Endothelial cell of umbilical vein (primary cell): Measurements from ENCODE around the gene KASH5. TPM values are rescaled to one million over a fixed set of nuclear protein-coding genes. Genes with fewer than 3 reads are reported as not detected.

Experiments
- BruUV-seq: library from RNA; stranded (reverse); fragments of 400-500 nt; replicated peaks from 2 replicates; lab custom pipeline; 2021; lab: Mats Ljungman, UMichigan
- CTCF ChIA-PET: fragments of 300-600, 350-600 bp; sonication (Branson Sonifier 250); formaldehyde crosslinking; loops from one replicate; lab custom pipeline; 2021; ENCODE audit warnings: antibody characterized with exemption, inconsistent platforms; lab: Charles Lee
- POLR2A ChIA-PET: fragments of 300-600, 350-600 bp; sonication (Branson Sonifier 250); formaldehyde crosslinking; loops from one replicate; lab custom pipeline; 2021; ENCODE audit warnings: antibody characterized with exemption, inconsistent platforms; lab: Charles Lee
- DNase-seq: peaks from one replicate; pipeline ENCODE4 v3.0.0-alpha.2; 2011; ENCODE audit warnings: low read depth, low spot score
- FAIRE-seq: peaks from 2 replicates; lab custom pipeline; 2011; peaks lifted over from hg19 to GRCh38; lab: Jason Lieb, UNC
- H2AFZ ChIP-seq: 2 replicates; pipeline ENCODE4 v1.6.0; 2012; ENCODE audit warnings: low read depth, low read length, control low read depth, inconsistent platforms
- H3K27ac ChIP-seq: 2 replicates; pipeline ENCODE4 v1.5.1; 2011; ENCODE audit warnings: low read depth, mild to moderate bottlenecking, control low read depth, low read length, moderate library complexity; ENCODE audit not compliant: insufficient read depth
- H3K27me3 ChIP-seq, 2 experiments: 2 replicates each; pipeline versions ENCODE4 v1.6.0 to v1.6.1; 2011; ENCODE audit warnings: low read length in 2 of 2, mixed read lengths in 1 of 2; ENCODE audit not compliant: control insufficient read depth in 2 of 2, insufficient read depth in 2 of 2
- H3K36me3 ChIP-seq, 2 experiments: 2 replicates in 1 of 2; 3 replicates in 1 of 2; pipeline ENCODE4 v1.5.1; 2011; ENCODE audit warnings: low read length in 2 of 2, mild to moderate bottlenecking in 1 of 2, moderate library complexity in 1 of 2; ENCODE audit not compliant: control insufficient read depth in 2 of 2, insufficient read depth in 2 of 2; ENCODE audit errors: extremely low read depth in 1 of 2
- H3K4me1 ChIP-seq: 3 replicates; pipeline ENCODE4 v1.5.1; 2011; ENCODE audit warnings: mild to moderate bottlenecking, low read length; ENCODE audit not compliant: control insufficient read depth, insufficient read depth; ENCODE audit errors: extremely low read depth
- H3K4me2 ChIP-seq: 2 replicates; pipeline ENCODE4 v1.6.1; 2011; ENCODE audit warnings: low read length, control low read depth, mixed read lengths; ENCODE audit not compliant: insufficient read depth
- H3K4me3 ChIP-seq, 3 experiments: fragments of 200-600 bp in 1 of 3; sonication (generic), shearing (Covaris generic) in 1 of 3; replicated peaks in 1 of 3; 2 replicates each; pipeline ENCODE4 v1.5.1; 2011 to 2016; ENCODE audit warnings: control low read depth in 3 of 3, low read length in 3 of 3, mild to moderate bottlenecking in 2 of 3, inconsistent platforms in 1 of 3, low read depth in 1 of 3, moderate library complexity in 1 of 3; ENCODE audit not compliant: insufficient read depth in 1 of 3
- H3K79me2 ChIP-seq: 2 replicates; pipeline ENCODE4 v1.6.0; 2012; ENCODE audit warnings: low read length, inconsistent platforms; ENCODE audit not compliant: control insufficient read depth, insufficient read depth
- H3K9ac ChIP-seq: replicated peaks from 2 replicates; pipeline ENCODE3; 2011; ENCODE audit warnings: low read length, control low read depth; ENCODE audit not compliant: insufficient read depth; ENCODE audit errors: extremely low read depth
- H3K9me1 ChIP-seq: replicated peaks from 3 replicates; pipeline ENCODE4 v1.6.0; 2011; ENCODE audit warnings: mild to moderate bottlenecking, low read length; ENCODE audit not compliant: control insufficient read depth, insufficient read depth; ENCODE audit errors: extremely low read depth
- H3K9me3 ChIP-seq: replicated peaks from 2 replicates; pipeline ENCODE4 v1.5.1; 2012; ENCODE audit warnings: low read length, inconsistent platforms; ENCODE audit not compliant: control insufficient read depth, insufficient read depth
- H4K20me1 ChIP-seq: replicated peaks from 2 replicates; pipeline ENCODE3; 2011; ENCODE audit warnings: mild to moderate bottlenecking, low read length; ENCODE audit not compliant: control insufficient read depth, insufficient read depth; ENCODE audit errors: extremely low read depth
- CTCF ChIP-seq, 2 donors: IDR thresholded peaks; 1 replicate in 1 of 2; 2 replicates in 1 of 2; pipeline ENCODE4 v1.5.1; 2011; ENCODE audit warnings: low read length in 2 of 2, mild to moderate bottlenecking in 2 of 2, moderate library complexity in 2 of 2, control low read depth in 1 of 2, inconsistent platforms in 1 of 2, low read depth in 1 of 2; ENCODE audit not compliant: insufficient read depth in 1 of 2; ENCODE audit errors: extremely low read depth in 1 of 2
- EZH2 ChIP-seq: IDR thresholded peaks from 2 replicates; pipeline ENCODE4 v1.6.1; 2012; ENCODE audit warnings: borderline replicate concordance, low read depth, mild to moderate bottlenecking, moderate library complexity, low read length, inconsistent platforms; ENCODE audit not compliant: severe bottlenecking
- MYC ChIP-seq: IDR thresholded peaks from one replicate; pipeline ENCODE4 v1.6.1; 2011; ENCODE audit warnings: mild to moderate bottlenecking, low read depth, low read length
- POLR2A ChIP-seq: IDR thresholded peaks from 2 replicates; pipeline ENCODE4 v1.6.1; 2012; ENCODE audit warnings: low read depth, mild to moderate bottlenecking, control low read depth, low read length
- POLR2AphosphoS5 ChIP-seq: IDR thresholded peaks from 2 replicates; pipeline ENCODE4 v1.6.1; 2012; ENCODE audit warnings: low read depth, mild to moderate bottlenecking, control low read depth, low read length, moderate library complexity; ENCODE audit not compliant: insufficient read depth
- dilution Hi-C: fragments of 300-500 bp; cut with MboI; formaldehyde crosslinking; loops from one replicate; pipeline ENCODE4 v1.15.0; 2019; ENCODE audit warnings: low sequenced_read_pairs; ENCODE audit not compliant: extremely low pct_ligation_motif_present
- intact Hi-C: fragments of 100-400 bp; cut with micrococcal nuclease; formaldehyde crosslinking; loops from one replicate; pipeline ENCODE4 v1.10.0; 2022
- polyA plus RNA-seq, 4 experiments: library from polyadenylated mRNA; depleted of rRNA in 3 of 4; stranded (reverse) in 3 of 4; unstranded in 1 of 4; fragments of >200 nt; gene quantifications; 2 replicates each; pipeline versions ENCODE4 v1.2.1 to v1.2.3, GENCODE V29; 2011 to 2012; ENCODE audit warnings: missing spikeins in 1 of 4
- total RNA-seq: library from RNA; stranded (reverse); gene quantifications from 2 replicates; pipeline ENCODE4 v1.2.3, GENCODE V29; 2021

The KASH5 gene
- total and polyA plus RNA-seq, 2 donors (not counting 3 experiments of a cell fraction or from before 2014, with no cell fraction given) = 0.03 TPM; not detected in 1

- ChIA-PET CTCF (no interaction called here), POLR2A (no interaction called here)
- Histone ChIP-seq H3K9me1 (no peaks in the 10 kb centered on the region), H3K27me3 (no peaks in the 10 kb centered on the region), H2AFZ (no peak overlapping the region), H3K4me1 (no peaks in the 10 kb centered on the region), H3K79me2 (no peaks in the 10 kb centered on the region), H4K20me1 (no peaks in the 10 kb centered on the region), H3K36me3 (peaks cover 0 to 12% of the 10 kb centered on the region in 2 experiments), H3K4me2 (no peak overlapping the region), H3K9me3 (no peaks in the 10 kb centered on the region), H3K9ac (no peak overlapping the region), H3K4me3 (no peak overlapping the region), H3K27ac (no peak overlapping the region)
- BruUV-seq = no TSS peak
- dilution Hi-C loops (no loop called here), intact Hi-C loops (no loop called here)
- DNase-seq (no peak), FAIRE-seq (no peak)
- TF ChIP-seq EZH2 = no peak
- no peak for TF ChIP-seq MYC
Measured at GRCh38 chr19:49463960-49464740, 76.1 kb downstream of the KASH5 start.

DNA sequence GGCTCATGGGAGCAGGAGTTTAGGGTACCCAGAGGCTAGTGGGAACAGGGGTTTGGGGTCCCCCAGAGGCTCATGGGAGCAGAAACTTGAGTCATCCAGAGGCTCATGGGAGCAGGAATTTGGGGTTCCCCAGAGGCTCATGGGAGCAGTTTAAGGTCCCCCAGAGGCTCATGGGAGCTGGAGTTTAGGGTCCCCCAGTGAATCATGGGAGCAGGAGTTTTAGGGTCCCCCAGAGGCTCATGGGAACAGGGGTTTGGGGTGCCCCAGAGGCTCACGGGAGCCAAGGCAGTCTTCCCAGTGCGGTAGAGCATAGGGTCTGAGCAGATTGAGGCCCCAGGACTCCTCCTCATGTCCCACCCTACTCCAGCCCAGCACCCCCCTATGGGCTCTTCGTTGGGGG, 77.3 kb downstream of the KASH5 start:
- FAIRE-seq = no peak
- Histone ChIP-seq H3K9me3 (no peaks in the 10 kb centered on the region), H3K79me2 (no peaks in the 10 kb centered on the region), H3K4me1 (no peaks in the 10 kb centered on the region), H3K27ac (no peak overlapping the region), H3K4me3 (no peak overlapping the region), H3K9ac (no peak overlapping the region), H2AFZ (no peak overlapping the region), H3K36me3 (peaks cover 0 to 12% of the 10 kb centered on the region in 2 experiments), H3K27me3 (no peaks in the 10 kb centered on the region), H3K9me1 (no peaks in the 10 kb centered on the region), H4K20me1 (no peaks in the 10 kb centered on the region), H3K4me2 (no peak overlapping the region)
- CTCF ChIA-PET = interaction anchor here (2.0 kb wide), 1 partner anchor 11 kb away, joined by 8 read pairs; no protein-coding TSS in a partner anchor
- no TSS peak for BruUV-seq
- intact Hi-C loops (no loop called here), dilution Hi-C loops (no loop called here)
- DNase-seq = no peak
- POLR2A ChIA-PET = no interaction called here
- TF ChIP-seq MYC = no peak
- TF ChIP-seq POLR2A = no peak
- TF ChIP-seq CTCF (IDR thresholded peaks at IDR 0.05; ENCODE audit: extremely low read depth in 1 of 2, insufficient read depth in 1 of 2, low read depth in 1 of 2, low read length in 2 of 2) = no peak
- TF ChIP-seq POLR2AphosphoS5 = no peak

Other genes starting within 250 kb of the KASH5 start
- gene HRC, start 232.9 kb upstream of the KASH5 start, total RNA-seq = not detected in 2 replicates
- gene HRC, start 232.9 kb upstream of the KASH5 start, polyA plus RNA-seq = not detected in 2 replicates
- gene TRPM4, start 230.5 kb upstream of the KASH5 start, total RNA-seq = 38.9 and 40.6 TPM in 2 replicates
- 17.6 and 23.7 TPM in 2 replicates for gene TRPM4, start 230.5 kb upstream of the KASH5 start, polyA plus RNA-seq
- 1.6 and 3.6 TPM in 2 replicates for gene SLC6A16, start 63.1 kb upstream of the KASH5 start, total RNA-seq
- 0.72 and 1.1 TPM in 2 replicates for gene SLC6A16, start 63.1 kb upstream of the KASH5 start, polyA plus RNA-seq
- not detected in 2 replicates for gene CD37, start 52.8 kb upstream of the KASH5 start, total RNA-seq
- not detected in 2 replicates for gene CD37, start 52.8 kb upstream of the KASH5 start, polyA plus RNA-seq
- gene TEAD2, start 25.8 kb upstream of the KASH5 start, total RNA-seq = 89.4 and 93.3 TPM in 2 replicates
- gene TEAD2, start 25.8 kb upstream of the KASH5 start, polyA plus RNA-seq = 60.3 and 60.9 TPM in 2 replicates
- gene DKKL1, start 24.4 kb upstream of the KASH5 start, total RNA-seq = not detected in 2 replicates
- gene DKKL1, start 24.4 kb upstream of the KASH5 start, polyA plus RNA-seq = 0.21 and 0.35 TPM in 2 replicates
- not detected in 2 replicates for gene PTH2, start 35.2 kb downstream of the KASH5 start, total RNA-seq
- not detected in 2 replicates for gene PTH2, start 35.2 kb downstream of the KASH5 start, polyA plus RNA-seq
- gene GFY, start 37.1 kb downstream of the KASH5 start, total RNA-seq = not detected in 2 replicates
- not detected in 2 replicates for gene GFY, start 37.1 kb downstream of the KASH5 start, polyA plus RNA-seq
- 0.13 and 0.25 TPM in 2 replicates for gene SLC17A7, start 53.3 kb downstream of the KASH5 start, total RNA-seq
- gene SLC17A7, start 53.3 kb downstream of the KASH5 start, polyA plus RNA-seq = 0.06 and 0.07 TPM in 2 replicates
- 84.1 and 86.9 TPM in 2 replicates for gene PIH1D1, start 63.6 kb downstream of the KASH5 start, total RNA-seq
- gene PIH1D1, start 63.6 kb downstream of the KASH5 start, polyA plus RNA-seq = 72.6 and 83.2 TPM in 2 replicates
- 27.6 and 38.8 TPM in 2 replicates for gene ALDH16A1, start 65.0 kb downstream of the KASH5 start, total RNA-seq
- 33.2 and 42.3 TPM in 2 replicates for gene ALDH16A1, start 65.0 kb downstream of the KASH5 start, polyA plus RNA-seq
- 4.7 and 5.7 TPM in 2 replicates for gene FLT3LG, start 86.0 kb downstream of the KASH5 start, total RNA-seq
- 5.0 and 5.6 TPM in 2 replicates for gene FLT3LG, start 86.0 kb downstream of the KASH5 start, polyA plus RNA-seq
- gene RPL13A, start 99.4 kb downstream of the KASH5 start, total RNA-seq = 2,291 and 2,318 TPM in 2 replicates
- 4,148 and 5,694 TPM in 2 replicates for gene RPL13A, start 99.4 kb downstream of the KASH5 start, polyA plus RNA-seq
- 1,764 and 1,843 TPM in 2 replicates for gene RPS11, start 108.2 kb downstream of the KASH5 start, total RNA-seq
- gene RPS11, start 108.2 kb downstream of the KASH5 start, polyA plus RNA-seq = 4,411 and 4,760 TPM in 2 replicates
- gene FCGRT, start 124.4 kb downstream of the KASH5 start, total RNA-seq = 98.2 and 134 TPM in 2 replicates
- 197 and 215 TPM in 2 replicates for gene FCGRT, start 124.4 kb downstream of the KASH5 start, polyA plus RNA-seq
- gene RCN3, start 139.8 kb downstream of the KASH5 start, total RNA-seq = 94.4 and 96.1 TPM in 2 replicates
- 52.7 and 68.3 TPM in 2 replicates for gene RCN3, start 139.8 kb downstream of the KASH5 start, polyA plus RNA-seq
- gene NOSIP, start 192.3 kb downstream of the KASH5 start, total RNA-seq = 77.5 and 79.8 TPM in 2 replicates
- 128 and 199 TPM in 2 replicates for gene NOSIP, start 192.3 kb downstream of the KASH5 start, polyA plus RNA-seq
- 1.5 and 2.6 TPM in 2 replicates for gene PRRG2, start 193.1 kb downstream of the KASH5 start, total RNA-seq
- 2.9 and 3.0 TPM in 2 replicates for gene PRRG2, start 193.1 kb downstream of the KASH5 start, polyA plus RNA-seq
- 35.6 and 37.0 TPM in 2 replicates for gene PRR12, start 202.9 kb downstream of the KASH5 start, total RNA-seq
- gene PRR12, start 202.9 kb downstream of the KASH5 start, polyA plus RNA-seq = 1.6 and 1.9 TPM in 2 replicates